ENCODE results near the gene IKZF2. TPM values are rescaled to one million over a fixed set of nuclear protein-coding genes. Genes with fewer than 3 reads are reported as not detected.

IKZF2 gene
- polyA plus RNA-seq, 1 donor (not counting 4 experiments of a cell fraction or from before 2014, with no cell fraction given): 8.2 TPM

DNA sequence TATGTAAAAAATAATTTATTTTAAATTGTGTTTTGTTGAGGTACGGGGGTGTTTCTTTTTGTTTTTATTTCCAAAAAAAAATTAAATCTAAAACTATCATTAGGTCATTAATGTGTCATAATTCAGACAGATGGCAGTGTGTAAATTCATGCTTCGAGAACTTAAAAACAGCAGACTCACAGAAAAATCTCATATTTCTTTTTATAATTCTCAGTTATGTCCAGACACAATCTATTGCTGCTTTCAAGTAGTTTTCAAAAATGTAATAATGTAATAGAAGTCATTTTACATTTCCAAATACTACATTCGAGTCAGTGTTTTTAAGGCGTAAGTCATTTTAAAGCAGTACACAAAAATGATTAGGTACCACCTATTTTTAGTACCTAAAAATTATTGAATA lies 14.3 kb downstream of the IKZF2 start:
- Histone ChIP-seq H3K4me3 (ENCODE audit: control insufficient read depth in 2 of 3, extremely low read depth in 1 of 3, insufficient read depth in 2 of 3, low read depth in 1 of 3, low read length in 3 of 3) (no peak overlapping the region), H4K20me1 (ENCODE audit: control insufficient read depth, extremely low read depth, insufficient read depth, low read length) (no peaks in the 10 kb centered on the region), H3K4me1 (ENCODE audit: control insufficient read depth, extremely low read depth, insufficient read depth, low read length) (no peaks in the 10 kb centered on the region), H3K9me3 (ENCODE audit: control insufficient read depth, low read depth, low read length) (no peaks in the 10 kb centered on the region), H3K9ac (ENCODE audit: control insufficient read depth, extremely low read depth, insufficient read depth, low read length) (no peak overlapping the region), H3K27me3 (ENCODE audit: control insufficient read depth, extremely low read depth, insufficient read depth, low read length) (no peaks in the 10 kb centered on the region), H3K4me2 (ENCODE audit: control insufficient read depth, extremely low read depth, insufficient read depth, low read depth, low read length) (no peak overlapping the region), H3K9me1 (ENCODE audit: control insufficient read depth, extremely low read depth, insufficient read depth, low read length) (no peaks in the 10 kb centered on the region), H2AFZ (ENCODE audit: control insufficient read depth, low read length) (no peak overlapping the region), H3K79me2 (ENCODE audit: control insufficient read depth, insufficient read depth, low read length) (no peaks in the 10 kb centered on the region), H3K27ac (ENCODE audit: control insufficient read depth, insufficient read depth, low read length) (no peak overlapping the region), H3K36me3 (ENCODE audit: control insufficient read depth in 2 of 2, extremely low read depth in 1 of 2, insufficient read depth in 2 of 2, low read length in 2 of 2) (no peaks in the 10 kb centered on the region)
- FAIRE-seq (no peak), DNase-seq (ENCODE audit: low read depth, low spot score) (no peak)
- dilution Hi-C loops (cut with MboI; ENCODE audit: extremely low pct_ligation_motif_present, low sequenced_read_pairs): no loop called here
- TF ChIP-seq, protein P1, sequence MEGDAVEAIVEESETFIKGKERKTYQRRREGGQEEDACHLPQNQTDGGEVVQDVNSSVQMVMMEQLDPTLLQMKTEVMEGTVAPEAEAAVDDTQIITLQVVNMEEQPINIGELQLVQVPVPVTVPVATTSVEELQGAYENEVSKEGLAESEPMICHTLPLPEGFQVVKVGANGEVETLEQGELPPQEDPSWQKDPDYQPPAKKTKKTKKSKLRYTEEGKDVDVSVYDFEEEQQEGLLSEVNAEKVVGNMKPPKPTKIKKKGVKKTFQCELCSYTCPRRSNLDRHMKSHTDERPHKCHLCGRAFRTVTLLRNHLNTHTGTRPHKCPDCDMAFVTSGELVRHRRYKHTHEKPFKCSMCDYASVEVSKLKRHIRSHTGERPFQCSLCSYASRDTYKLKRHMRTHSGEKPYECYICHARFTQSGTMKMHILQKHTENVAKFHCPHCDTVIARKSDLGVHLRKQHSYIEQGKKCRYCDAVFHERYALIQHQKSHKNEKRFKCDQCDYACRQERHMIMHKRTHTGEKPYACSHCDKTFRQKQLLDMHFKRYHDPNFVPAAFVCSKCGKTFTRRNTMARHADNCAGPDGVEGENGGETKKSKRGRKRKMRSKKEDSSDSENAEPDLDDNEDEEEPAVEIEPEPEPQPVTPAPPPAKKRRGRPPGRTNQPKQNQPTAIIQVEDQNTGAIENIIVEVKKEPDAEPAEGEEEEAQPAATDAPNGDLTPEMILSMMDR (optimal IDR thresholded peaks at IDR 0.05 in 1 of 3, IDR thresholded peaks at IDR 0.05 in 1 of 3, conservative IDR thresholded peaks at IDR 0.05 in 1 of 3; ENCODE audit: extremely low read depth in 1 of 3, insufficient read depth in 2 of 3, low read length in 3 of 3): no peak
- TF ChIP-seq EZH2 (IDR thresholded peaks at IDR 0.05; ENCODE audit: low read length): no peak

DNA sequence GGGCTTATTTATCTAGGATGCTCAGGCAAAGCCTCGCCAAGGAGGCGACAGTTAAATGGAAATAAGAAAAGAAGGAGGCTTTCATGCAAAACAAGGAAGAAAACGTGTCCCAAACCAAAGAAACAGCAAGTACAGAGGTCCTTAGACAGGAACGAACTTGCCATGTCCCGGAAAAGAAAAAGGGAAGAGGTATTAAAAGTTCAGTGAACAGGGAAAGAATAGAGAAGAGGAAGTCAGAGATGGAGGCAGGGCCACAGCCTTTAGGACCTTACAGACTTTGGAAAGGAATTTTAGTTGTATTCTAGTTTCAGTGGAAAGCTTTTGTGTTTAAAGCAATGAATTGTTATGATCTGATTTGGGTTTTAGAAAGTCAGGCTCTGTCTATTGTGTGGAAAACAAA lies 22.1 kb downstream of the IKZF2 start:
- Histone ChIP-seq H3K79me2 (ENCODE audit: control insufficient read depth, insufficient read depth, low read length) (no peaks in the 10 kb centered on the region), H3K9ac (ENCODE audit: control insufficient read depth, extremely low read depth, insufficient read depth, low read length) (no peak overlapping the region), H3K9me1 (ENCODE audit: control insufficient read depth, extremely low read depth, insufficient read depth, low read length) (no peaks in the 10 kb centered on the region), H2AFZ (ENCODE audit: control insufficient read depth, low read length) (peak overlapping the region; percentile 70), H3K4me1 (ENCODE audit: control insufficient read depth, extremely low read depth, insufficient read depth, low read length) (peaks cover 15% of the 10 kb centered on the region), H3K27ac (ENCODE audit: control insufficient read depth, insufficient read depth, low read length) (no peak overlapping the region), H3K4me2 (ENCODE audit: control insufficient read depth, extremely low read depth, insufficient read depth, low read depth, low read length) (peak overlapping the region; percentile 22), H3K4me3 (ENCODE audit: control insufficient read depth in 2 of 3, extremely low read depth in 1 of 3, insufficient read depth in 2 of 3, low read depth in 1 of 3, low read length in 3 of 3) (peak overlapping the region in 1 of 3 experiments; percentile 7), H3K9me3 (ENCODE audit: control insufficient read depth, low read depth, low read length) (no peaks in the 10 kb centered on the region), H3K36me3 (ENCODE audit: control insufficient read depth in 2 of 2, extremely low read depth in 1 of 2, insufficient read depth in 2 of 2, low read length in 2 of 2) (no peaks in the 10 kb centered on the region), H4K20me1 (ENCODE audit: control insufficient read depth, extremely low read depth, insufficient read depth, low read length) (no peaks in the 10 kb centered on the region), H3K27me3 (ENCODE audit: control insufficient read depth, extremely low read depth, insufficient read depth, low read length) (no peaks in the 10 kb centered on the region)
- dilution Hi-C loops (cut with MboI; ENCODE audit: extremely low pct_ligation_motif_present, low sequenced_read_pairs): no loop called here
- DNase-seq (ENCODE audit: low read depth, low spot score): no peak
- TF ChIP-seq, protein P1 (optimal IDR thresholded peaks at IDR 0.05 in 1 of 3, IDR thresholded peaks at IDR 0.05 in 1 of 3, conservative IDR thresholded peaks at IDR 0.05 in 1 of 3; ENCODE audit: extremely low read depth in 1 of 3, insufficient read depth in 2 of 3, low read length in 3 of 3): no peak
- no peak for TF ChIP-seq EZH2 (IDR thresholded peaks at IDR 0.05; ENCODE audit: low read length)
- FAIRE-seq: no peak

Data from keratinocyte (primary cell).